Muscle of leg (tissue), 11 donors: ENCODE measurements around the gene PARD6G. TPM values are rescaled to one million over a fixed set of nuclear protein-coding genes. Genes with fewer than 3 reads are reported as not detected.
"Not testable (repeated sequence)": the region's sequence is repeated elsewhere in the genome, so short reads cannot be mapped to it uniquely, and the experiment has no call there.

Experiments used
- DNase-seq: peaks from one replicate; pipeline ENCODE4 v3.0.0; 2013
- H3K27ac ChIP-seq: one replicate; pipeline ENCODE4 v1.5.1; 2013; ENCODE audit warnings: mild to moderate bottlenecking, low read length, control low read depth
- H3K27me3 ChIP-seq: one replicate; pipeline ENCODE4 v1.6.1; 2013; ENCODE audit warnings: low read length; ENCODE audit not compliant: control insufficient read depth, insufficient read depth
- H3K36me3 ChIP-seq: one replicate; pipeline ENCODE4 v1.6.1; 2013; ENCODE audit warnings: low read length; ENCODE audit not compliant: control insufficient read depth, insufficient read depth
- H3K4me1 ChIP-seq: one replicate; pipeline ENCODE4 v1.6.1; 2013; ENCODE audit warnings: low read length; ENCODE audit not compliant: control insufficient read depth, insufficient read depth
- H3K4me3 ChIP-seq: one replicate; pipeline ENCODE4 v1.5.1; 2013; ENCODE audit warnings: low read length, control low read depth
- H3K9me3 ChIP-seq: replicated peaks from 2 replicates; pipeline ENCODE4 v1.6.1; 2013; ENCODE audit warnings: low read depth, low read length; ENCODE audit not compliant: control insufficient read depth
- WGBS: methylation state at CpG from one replicate; pipeline ENCODE4 v1.1.5; 2013; ENCODE audit warnings: missing lambda C conversion rate; ENCODE audit not compliant: insufficient coverage; 5-methylcytosine and 5-hydroxymethylcytosine counted together
- polyA plus RNA-seq, 8 donors: library from polyadenylated mRNA; unstranded; fragments of 120-200 nt; gene quantifications; one replicate each; pipeline versions ENCODE4 v1.2.1 to v1.2.3, GENCODE V29; 2013; ENCODE audit warnings: inconsistent platforms in 1 of 8, low replicate concordance in 1 of 8; ENCODE audit not compliant: insufficient read length in 8 of 8, insufficient read depth in 1 of 8
- total RNA-seq: library from RNA; stranded (reverse); fragments of 120-200 nt; gene quantifications from one replicate; pipeline ENCODE4 v1.2.4, GENCODE V29; 2013

The PARD6G gene
- total and polyA plus RNA-seq, 9 donors: 2.9 to 9.6 (median 6.9) TPM

DNA sequence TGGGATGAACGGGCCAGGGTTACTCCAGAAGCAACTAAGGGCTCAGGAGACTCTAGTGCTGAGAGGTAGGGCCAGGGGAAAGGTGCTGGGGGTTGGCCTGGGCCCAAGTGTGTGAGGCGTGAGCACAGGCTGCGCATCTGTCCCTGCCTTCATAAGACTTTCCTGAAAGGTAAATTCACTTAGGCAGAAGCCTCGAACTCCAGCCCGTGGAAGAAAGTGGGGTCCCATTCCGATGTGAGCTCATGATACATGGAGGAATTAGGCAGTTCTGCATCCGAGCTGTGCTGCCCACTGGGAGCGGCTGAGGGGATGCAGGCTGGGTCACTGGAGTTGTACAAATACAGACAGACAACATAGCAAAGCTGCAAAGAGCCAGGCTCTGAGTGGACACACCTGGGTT, 16.2 kb downstream of the PARD6G start:
- H3K27ac ChIP-seq: no peak overlapping the region
- no peaks in the 10 kb centered on the region for H3K36me3 ChIP-seq
- no peaks in the 10 kb centered on the region for H3K27me3 ChIP-seq
- H3K4me1 ChIP-seq: no peaks in the 10 kb centered on the region
- no peak overlapping the region for H3K4me3 ChIP-seq
- H3K9me3 ChIP-seq: no peaks in the 10 kb centered on the region
- WGBS: 80% methylated on average over 7 of the region's 8 CpGs
- no peak for DNase-seq

DNA sequence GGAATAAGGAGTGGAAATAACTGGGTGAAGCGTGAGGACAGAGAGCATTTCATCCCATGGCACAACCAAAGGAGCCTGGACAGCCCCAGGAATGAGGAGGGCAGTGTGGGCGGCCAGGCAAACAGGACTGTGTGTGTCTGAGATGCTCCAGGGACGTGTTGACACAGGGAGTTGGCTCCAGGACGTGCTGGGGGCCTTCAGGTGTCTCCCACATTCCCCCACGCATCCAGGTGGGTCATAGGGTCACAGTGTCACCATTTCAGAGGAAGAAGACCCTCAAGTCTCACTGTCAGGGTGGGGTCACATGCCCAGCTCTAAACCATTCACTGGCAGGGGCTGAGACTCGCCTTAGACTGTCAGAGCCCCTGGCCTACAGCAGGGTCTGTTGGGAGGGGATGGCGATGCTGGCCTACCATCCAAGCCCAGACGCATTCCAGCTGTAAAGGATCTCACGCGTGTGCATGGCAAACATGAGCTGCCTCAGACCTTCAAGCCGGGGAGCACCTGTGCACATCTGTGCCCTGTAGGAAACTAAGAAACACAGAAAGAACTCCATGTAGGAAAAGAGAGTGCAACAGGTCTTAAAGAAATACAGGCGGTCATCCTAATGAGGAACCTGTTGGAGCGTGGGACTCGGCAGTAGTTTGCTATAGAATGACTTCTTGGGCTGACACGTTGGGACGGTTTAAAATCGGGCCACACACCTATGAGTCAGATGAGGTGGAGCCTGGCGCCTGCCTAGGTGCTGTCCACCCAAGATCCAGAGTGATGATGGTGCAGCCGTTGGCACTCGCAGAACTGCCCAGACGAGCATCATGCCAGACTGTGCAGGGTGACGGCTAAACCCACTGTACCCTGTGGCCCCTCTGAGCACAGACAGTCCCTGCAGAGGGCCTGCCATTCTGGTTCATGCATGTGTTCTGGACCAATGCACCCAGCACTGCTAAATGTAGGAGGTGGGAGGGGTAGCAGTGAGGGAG, 17.3 kb downstream of the PARD6G start:
- Histone ChIP-seq H3K4me1 (no peaks in the 10 kb centered on the region), H3K36me3 (no peaks in the 10 kb centered on the region), H3K27me3 (no peaks in the 10 kb centered on the region), H3K9me3 (no peaks in the 10 kb centered on the region), H3K27ac (no peak overlapping the region), H3K4me3 (no peak overlapping the region)
- WGBS: 86% methylated on average over 22 of the region's 22 CpGs
- DNase-seq: no peak

- DNase-seq: no peak
- 67% methylated on average over 1 of the region's 3 CpGs for WGBS
Measured at GRCh38 chr18:80229363-80229762, 18.0 kb downstream of the PARD6G start.

DNA sequence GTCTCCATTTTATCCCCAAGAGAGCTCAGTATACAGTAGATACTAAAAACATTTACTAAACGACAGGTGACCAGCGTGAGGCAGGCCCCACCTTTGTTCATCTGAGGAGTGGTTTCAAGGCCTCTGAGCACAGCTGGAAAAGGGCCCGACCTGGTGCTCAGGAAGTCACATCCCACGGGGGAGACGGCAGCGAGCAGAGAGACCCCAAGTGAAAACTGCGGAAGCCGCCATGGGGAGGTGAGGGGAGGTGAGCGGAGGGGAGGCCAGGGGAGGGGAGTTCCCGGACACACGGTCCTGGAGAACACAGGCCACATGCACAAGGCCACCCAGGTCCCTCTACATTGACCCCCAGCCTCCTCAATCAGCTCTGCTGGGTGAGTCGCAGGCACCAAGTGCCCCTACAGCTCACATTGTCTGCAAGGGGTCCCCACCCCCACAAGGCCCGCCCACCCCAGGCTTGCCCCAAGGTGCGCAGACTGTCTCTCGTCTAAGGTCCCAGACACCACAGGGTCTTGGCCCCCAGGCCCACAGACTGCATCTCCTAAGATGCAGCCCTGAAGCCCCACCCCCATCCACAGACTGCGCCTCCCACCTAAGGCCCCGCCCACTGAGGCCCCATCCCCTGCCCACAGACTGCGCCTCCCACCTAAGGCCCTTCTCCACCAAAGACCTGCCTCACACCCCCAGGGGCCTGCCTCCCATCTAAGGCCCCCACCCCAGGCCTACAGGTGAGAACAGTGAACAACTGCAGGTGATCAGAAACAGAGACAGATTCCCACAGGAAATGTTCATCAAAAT, 19.1 kb downstream of the PARD6G start:
- Histone ChIP-seq H3K27me3 (no peaks in the 10 kb centered on the region), H3K27ac (no peak overlapping the region), H3K36me3 (no peaks in the 10 kb centered on the region), H3K4me3 (no peak overlapping the region), H3K4me1 (no peaks in the 10 kb centered on the region), H3K9me3 (no peaks in the 10 kb centered on the region)
- WGBS: 81% methylated on average over 9 of the region's 18 CpGs
- DNase-seq: no peak

More at GRCh38 chr18:80229363-80229762, 18.0 kb downstream of the PARD6G start:
- H3K27ac ChIP-seq: no peak overlapping the region
- H3K27me3 ChIP-seq: no peaks in the 10 kb centered on the region
- no peaks in the 10 kb centered on the region for H3K4me1 ChIP-seq
- H3K9me3 ChIP-seq: no peaks in the 10 kb centered on the region
- H3K36me3 ChIP-seq: no peaks in the 10 kb centered on the region
- H3K4me3 ChIP-seq: no peak overlapping the region

DNA sequence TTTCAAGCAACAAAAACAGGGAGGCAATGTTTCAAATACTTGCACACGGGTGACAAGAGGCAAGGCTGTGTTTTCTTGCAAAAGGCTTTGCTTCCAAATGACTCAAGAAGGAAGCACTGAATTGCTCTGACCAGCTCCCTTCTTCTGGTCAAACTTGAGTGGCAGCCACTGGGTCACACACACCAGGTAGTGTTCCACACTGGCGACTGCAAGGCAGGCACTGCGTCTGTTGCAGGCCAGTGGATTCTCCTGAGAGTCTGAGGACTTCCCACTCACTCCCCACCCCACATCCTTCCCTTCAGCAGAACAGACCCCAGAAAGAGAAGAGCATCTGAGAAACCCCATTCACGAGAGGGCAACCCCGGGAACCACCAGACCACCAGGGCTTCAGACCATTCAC, 19.8 kb downstream of the PARD6G start:
- H3K4me1 ChIP-seq: no peaks in the 10 kb centered on the region
- no peaks in the 10 kb centered on the region for H3K27me3 ChIP-seq
- no peaks in the 10 kb centered on the region for H3K9me3 ChIP-seq
- no peaks in the 10 kb centered on the region for H3K36me3 ChIP-seq
- 80% methylated on average over 5 of the region's 5 CpGs for WGBS
- no peak overlapping the region for H3K4me3 ChIP-seq
- H3K27ac ChIP-seq: no peak overlapping the region
- DNase-seq: no peak

DNA sequence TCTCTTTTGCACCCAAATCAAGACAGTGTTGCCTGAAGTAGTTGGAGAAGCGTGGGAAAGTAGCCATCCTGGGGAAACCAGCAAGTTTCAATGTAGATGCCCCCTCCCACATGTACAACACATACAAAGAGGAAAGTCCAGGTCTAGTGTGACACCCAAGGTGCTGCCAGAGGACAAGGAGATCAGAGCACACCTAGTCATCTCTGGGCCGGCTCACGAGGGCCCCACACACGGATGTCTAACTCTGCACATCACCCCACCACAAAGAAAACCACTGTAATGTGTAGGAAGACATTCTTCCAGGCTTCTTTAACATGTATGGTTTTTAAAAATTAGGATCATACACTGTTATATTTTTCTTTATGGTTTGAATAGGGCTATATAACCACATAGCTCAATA, 21.6 kb downstream of the PARD6G start:
- DNase-seq: no peak
- Histone ChIP-seq H3K4me1 (no peaks in the 10 kb centered on the region), H3K36me3 (no peaks in the 10 kb centered on the region), H3K27me3 (no peaks in the 10 kb centered on the region), H3K9me3 (peaks cover 2% of the 10 kb centered on the region), H3K4me3 (no peak overlapping the region), H3K27ac (no peak overlapping the region)
- 67% methylated on average over 1 of the region's 4 CpGs for WGBS

DNA sequence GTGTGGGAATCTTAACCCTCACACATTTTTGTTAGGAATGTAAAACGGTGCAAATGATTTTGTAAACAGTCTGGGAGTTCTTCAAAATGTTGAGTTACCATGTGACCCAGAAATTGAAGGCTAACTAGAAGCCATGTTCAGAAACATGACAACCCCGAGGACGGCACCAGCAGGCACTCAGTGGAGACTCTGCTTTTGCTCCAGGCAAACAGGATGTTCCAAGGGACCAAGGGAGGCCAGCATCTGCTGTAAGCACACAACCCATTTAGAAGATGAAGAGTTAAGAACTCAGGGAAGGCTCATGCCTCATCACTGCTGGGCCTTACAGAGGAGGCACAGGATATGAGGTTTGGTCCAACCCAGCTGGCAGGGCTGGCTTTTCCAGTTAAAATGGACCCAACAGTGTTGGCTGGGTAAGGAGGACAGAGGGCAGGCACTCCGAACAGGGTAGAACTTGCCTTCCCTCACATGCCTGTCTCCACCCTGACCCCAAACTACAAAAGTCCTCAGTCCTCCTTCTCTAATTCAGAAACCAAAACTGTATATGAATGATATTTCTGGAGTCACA, 23.6 kb downstream of the PARD6G start:
- Histone ChIP-seq H3K36me3 (no peaks in the 10 kb centered on the region), H3K27me3 (no peaks in the 10 kb centered on the region), H3K9me3 (peaks cover 2% of the 10 kb centered on the region), H3K27ac (no peak overlapping the region), H3K4me3 (no peak overlapping the region), H3K4me1 (no peaks in the 10 kb centered on the region)
- WGBS: 60% methylated on average over 1 of the region's 4 CpGs
- DNase-seq: no peak

- not testable (repeated sequence) for H3K9me3 ChIP-seq, H3K4me1 ChIP-seq, H3K27me3 ChIP-seq, H3K27ac ChIP-seq, DNase-seq, H3K4me3 ChIP-seq, H3K36me3 ChIP-seq
- 98% methylated on average over 4 of the region's 4 CpGs for WGBS
Measured at GRCh38 chr18:80219488-80219887, 27.8 kb downstream of the PARD6G start.

DNA sequence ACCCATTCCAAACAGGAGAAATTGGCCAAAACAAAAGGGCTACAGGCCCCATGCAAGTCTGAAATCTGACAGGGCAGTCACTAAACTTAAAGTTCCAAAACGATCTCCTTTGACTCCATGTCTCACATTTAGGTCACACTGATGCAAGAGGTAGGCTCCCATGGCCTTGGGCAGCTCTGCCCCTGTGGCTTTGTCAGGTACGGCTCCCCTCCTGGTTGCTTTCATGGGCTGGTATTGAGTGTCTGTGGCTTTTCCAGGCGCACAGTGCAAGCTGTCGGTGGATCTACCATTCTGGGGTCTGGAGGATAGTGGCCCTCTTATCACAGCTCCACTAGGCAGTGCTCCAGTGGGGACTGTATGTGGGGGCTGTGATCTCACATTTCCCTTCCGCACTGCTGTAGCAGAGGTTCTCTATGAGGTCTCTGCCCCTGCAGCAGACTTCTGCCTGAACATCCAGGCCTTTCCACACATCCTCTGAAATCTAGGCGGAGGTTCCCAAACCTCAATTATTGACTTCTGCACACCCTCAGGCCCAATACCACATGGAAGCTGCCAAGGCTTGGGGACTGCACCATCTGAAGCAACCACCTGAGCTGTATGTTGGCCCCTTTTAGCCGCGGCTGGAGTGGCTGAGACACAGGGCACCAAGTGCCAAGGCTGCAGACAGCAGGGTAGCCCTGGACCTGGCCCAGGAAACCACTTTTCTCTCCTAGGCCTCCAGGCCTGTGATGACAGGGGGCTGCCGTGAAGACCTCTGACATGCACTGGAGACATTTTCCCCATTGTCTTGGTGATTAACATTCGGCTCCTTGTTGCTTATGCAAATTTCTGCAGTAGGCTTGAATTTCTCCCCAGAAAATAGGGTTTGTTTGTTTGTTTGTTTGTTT, 28.7 kb downstream of the PARD6G start:
- H3K4me3 ChIP-seq: no peak overlapping the region
- no peak overlapping the region for H3K27ac ChIP-seq
- WGBS: 96% methylated on average over 5 of the region's 10 CpGs
- DNase-seq: no peak
- H3K36me3 ChIP-seq: no peaks in the 10 kb centered on the region
- H3K4me1 ChIP-seq: no peaks in the 10 kb centered on the region
- H3K27me3 ChIP-seq: no peaks in the 10 kb centered on the region
- peaks cover 2% of the 10 kb centered on the region for H3K9me3 ChIP-seq
